ENCODE data around the gene TAF11L4.

DNA sequence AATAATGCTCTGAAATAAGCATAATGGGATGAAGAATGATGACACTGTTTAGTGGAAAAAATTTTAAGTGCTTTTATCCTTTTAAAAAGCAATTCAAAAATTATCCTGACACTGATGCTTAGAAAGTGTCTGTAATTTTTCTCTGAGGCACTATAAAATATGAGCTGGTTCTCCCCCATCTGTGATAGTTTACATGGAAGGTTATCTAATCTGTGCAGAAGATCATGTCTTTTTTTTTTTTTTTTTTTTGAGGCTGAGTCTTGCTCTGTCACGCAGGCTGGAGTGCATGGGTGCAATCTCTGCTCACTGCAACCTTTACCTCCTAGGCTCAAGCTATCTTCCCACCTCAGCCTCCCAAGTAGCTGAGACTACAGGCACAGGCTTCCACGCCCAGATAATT lies 38.8 kb upstream of the TAF11L4 start:
- TF ChIP-seq, protein P1, sequence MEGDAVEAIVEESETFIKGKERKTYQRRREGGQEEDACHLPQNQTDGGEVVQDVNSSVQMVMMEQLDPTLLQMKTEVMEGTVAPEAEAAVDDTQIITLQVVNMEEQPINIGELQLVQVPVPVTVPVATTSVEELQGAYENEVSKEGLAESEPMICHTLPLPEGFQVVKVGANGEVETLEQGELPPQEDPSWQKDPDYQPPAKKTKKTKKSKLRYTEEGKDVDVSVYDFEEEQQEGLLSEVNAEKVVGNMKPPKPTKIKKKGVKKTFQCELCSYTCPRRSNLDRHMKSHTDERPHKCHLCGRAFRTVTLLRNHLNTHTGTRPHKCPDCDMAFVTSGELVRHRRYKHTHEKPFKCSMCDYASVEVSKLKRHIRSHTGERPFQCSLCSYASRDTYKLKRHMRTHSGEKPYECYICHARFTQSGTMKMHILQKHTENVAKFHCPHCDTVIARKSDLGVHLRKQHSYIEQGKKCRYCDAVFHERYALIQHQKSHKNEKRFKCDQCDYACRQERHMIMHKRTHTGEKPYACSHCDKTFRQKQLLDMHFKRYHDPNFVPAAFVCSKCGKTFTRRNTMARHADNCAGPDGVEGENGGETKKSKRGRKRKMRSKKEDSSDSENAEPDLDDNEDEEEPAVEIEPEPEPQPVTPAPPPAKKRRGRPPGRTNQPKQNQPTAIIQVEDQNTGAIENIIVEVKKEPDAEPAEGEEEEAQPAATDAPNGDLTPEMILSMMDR (IDR thresholded peaks at IDR 0.05): no peak
- TF ChIP-seq EP300 (IDR thresholded peaks at IDR 0.05) (no peak), POLR2AphosphoS5 (IDR thresholded peaks at IDR 0.05) (no peak)
